IMR-90 (cell line): Measurements from ENCODE around the gene ZDHHC4. TPM values are rescaled to one million over a fixed set of nuclear protein-coding genes. Genes with fewer than 3 reads are reported as not detected.

Source experiments
- ATAC-seq: fragments of 200-7000 bp; cut with Tn5 transposase; 2 replicates; pipeline ENCODE4 v1.9.1; 2020; ENCODE audit warnings: low read depth, mild to moderate bottlenecking, moderate library complexity
- BruUV-seq: library from RNA; stranded (reverse); fragments of 400-500 nt; replicated peaks from 2 replicates; lab custom pipeline; 2021; lab: Mats Ljungman, UMichigan
- CTCF ChIA-PET: fragments of 300-600 bp; formaldehyde crosslinking; extraction: SDS; loops from one replicate; lab custom pipeline; 2021; ENCODE audit warnings: antibody characterized with exemption; lab: Yijun Ruan, JAX
- POLR2A ChIA-PET: fragments of 300-600 bp; sonication (Branson Sonifier 250); formaldehyde crosslinking; loops from one replicate; lab custom pipeline; 2022; ENCODE audit warnings: antibody characterized with exemption; ENCODE audit not compliant: unreplicated experiment; lab: Charles Lee
- DNase-seq: peaks from one replicate; pipeline ENCODE4 v3.0.0; 2013
- H2AFZ ChIP-seq: replicated peaks from 2 replicates; pipeline ENCODE3; 2013; ENCODE audit warnings: low read length, mild to moderate bottlenecking; ENCODE audit not compliant: poor library complexity
- H2AK5ac ChIP-seq: 2 replicates; pipeline ENCODE4 v1.6.1; 2013; ENCODE audit warnings: low read depth, low read length, inconsistent platforms
- H2AK9ac ChIP-seq: replicated peaks from 2 replicates; pipeline ENCODE3; 2013; ENCODE audit warnings: mild to moderate bottlenecking, low read depth, low read length, moderate library complexity; ENCODE audit not compliant: poor library complexity
- H2BK120ac ChIP-seq: 2 replicates; pipeline ENCODE4 v1.6.1; 2013; ENCODE audit warnings: low read depth, low read length, inconsistent platforms
- H2BK15ac ChIP-seq: 3 replicates; pipeline ENCODE4 v1.6.1; 2013; ENCODE audit warnings: low read depth, low read length, inconsistent platforms
- H2BK20ac ChIP-seq: 2 replicates; pipeline ENCODE4 v1.6.1; 2013; ENCODE audit warnings: low read depth, mild to moderate bottlenecking, inconsistent platforms, low read length, moderate library complexity
- H2BK5ac ChIP-seq: 2 replicates; pipeline ENCODE4 v1.6.1; 2013; ENCODE audit warnings: mild to moderate bottlenecking, low read depth, low read length, inconsistent platforms; ENCODE audit not compliant: poor library complexity, severe bottlenecking
- H3K14ac ChIP-seq: replicated peaks from 2 replicates; pipeline ENCODE4 v1.6.1; 2013; ENCODE audit warnings: low read depth, low read length, inconsistent platforms
- H3K18ac ChIP-seq: 2 replicates; pipeline ENCODE4 v1.6.1; 2013; ENCODE audit warnings: low read depth, low read length, control low read depth
- H3K23ac ChIP-seq: 2 replicates; pipeline ENCODE4 v1.6.1; 2013; ENCODE audit warnings: low read depth, low read length, inconsistent platforms
- H3K27ac ChIP-seq: 2 replicates; pipeline ENCODE4 v1.5.1; 2013; ENCODE audit warnings: mild to moderate bottlenecking, control low read depth, low read length; ENCODE audit not compliant: insufficient read depth
- H3K27me3 ChIP-seq: 2 replicates; pipeline ENCODE4 v1.6.1; 2013; ENCODE audit warnings: low read length; ENCODE audit not compliant: control insufficient read depth, insufficient read depth
- H3K36me3 ChIP-seq: 2 replicates; pipeline ENCODE4 v1.6.1; 2013; ENCODE audit warnings: low read length, mixed read lengths; ENCODE audit not compliant: control insufficient read depth, insufficient read depth
- H3K4ac ChIP-seq: 2 replicates; pipeline ENCODE4 v1.6.1; 2013; ENCODE audit warnings: low read depth, low read length, inconsistent platforms
- H3K4me1 ChIP-seq: 2 replicates; pipeline ENCODE4 v1.6.1; 2013; ENCODE audit warnings: low read length, mixed read lengths; ENCODE audit not compliant: control insufficient read depth, insufficient read depth
- H3K4me2 ChIP-seq: 2 replicates; pipeline ENCODE4 v1.6.1; 2013; ENCODE audit warnings: low read depth, mild to moderate bottlenecking, control low read depth, low read length, moderate library complexity
- H3K4me3 ChIP-seq: 2 replicates; pipeline ENCODE4 v1.5.1; 2013; ENCODE audit warnings: low read depth, mild to moderate bottlenecking, control low read depth, low read length, moderate library complexity; ENCODE audit not compliant: insufficient read depth
- H3K56ac ChIP-seq: 2 replicates; pipeline ENCODE4 v1.6.1; 2013; ENCODE audit warnings: low read length, inconsistent platforms; ENCODE audit not compliant: insufficient read depth; ENCODE audit errors: extremely low read depth
- H3K79me1 ChIP-seq, 2 experiments: 2 replicates each; pipeline ENCODE4 v1.6.1; 2013; ENCODE audit warnings: low read length in 2 of 2, inconsistent platforms in 1 of 2, low read depth in 1 of 2
- H3K9ac ChIP-seq: 2 replicates; pipeline ENCODE4 v1.6.1; 2013; ENCODE audit warnings: low read depth, low read length, control low read depth
- H3K9me1 ChIP-seq: 2 replicates; pipeline ENCODE4 v1.6.1; 2013; ENCODE audit warnings: low read length, inconsistent platforms; ENCODE audit not compliant: insufficient read depth
- H3K9me3 ChIP-seq: 2 replicates; pipeline ENCODE4 v1.6.1; 2013; ENCODE audit warnings: low read length; ENCODE audit not compliant: control insufficient read depth, insufficient read depth
- H4K20me1 ChIP-seq: 2 replicates; pipeline ENCODE4 v1.6.1; 2013; ENCODE audit warnings: low read length, inconsistent platforms; ENCODE audit not compliant: insufficient read depth
- H4K5ac ChIP-seq: 2 replicates; pipeline ENCODE4 v1.6.1; 2013; ENCODE audit warnings: mild to moderate bottlenecking, low read depth, low read length, control low read depth
- H4K8ac ChIP-seq, 2 experiments: 2 replicates each; pipeline ENCODE4 v1.6.1; 2013; ENCODE audit warnings: low read depth in 2 of 2, low read length in 2 of 2, control low read depth in 1 of 2, inconsistent platforms in 1 of 2
- H4K91ac ChIP-seq: 2 replicates; pipeline ENCODE4 v1.6.1; 2013; ENCODE audit warnings: low read depth, low read length, inconsistent platforms; ENCODE audit not compliant: insufficient read depth
- BHLHE40 ChIP-seq: fragments of 150-350 bp; IDR thresholded peaks from 2 replicates; pipeline ENCODE4 v1.6.1; 2016; ENCODE audit warnings: mild to moderate bottlenecking, low read depth, low read length
- CEBPB ChIP-seq: IDR thresholded peaks from 2 replicates; pipeline ENCODE4 v1.6.1; 2012; ENCODE audit warnings: low read depth, low read length, improper control_type of control experiment
- CHD1 ChIP-seq: IDR thresholded peaks from 2 replicates; pipeline ENCODE4 v1.6.1; 2012; ENCODE audit warnings: low read depth, low read length, improper control_type of control experiment
- FOS ChIP-seq: fragments of 150-350 bp; IDR thresholded peaks from 2 replicates; pipeline ENCODE4 v1.6.1; 2016; ENCODE audit warnings: low read depth, low read length
- MAFK ChIP-seq: IDR thresholded peaks from 2 replicates; pipeline ENCODE4 v1.6.1; 2012; ENCODE audit warnings: low read depth, low read length, improper control_type of control experiment
- MAZ ChIP-seq: IDR thresholded peaks from 2 replicates; pipeline ENCODE4 v1.6.1; 2012; ENCODE audit warnings: low read depth, mild to moderate bottlenecking, low read length, improper control_type of control experiment, moderate library complexity, borderline replicate concordance
- MXI1 ChIP-seq: IDR thresholded peaks from 2 replicates; pipeline ENCODE4 v1.6.1; 2012; ENCODE audit warnings: low read depth, mild to moderate bottlenecking, low read length, moderate library complexity, borderline replicate concordance
- NFE2L2 ChIP-seq: fragments of 150-350 bp; IDR thresholded peaks from 2 replicates; pipeline ENCODE4 v1.6.1; 2016; ENCODE audit warnings: low read depth, mild to moderate bottlenecking, low read length
- POLR2A ChIP-seq: IDR thresholded peaks from 2 replicates; pipeline ENCODE4 v1.6.1; 2012; ENCODE audit warnings: mild to moderate bottlenecking, low read depth, low read length
- RAD21 ChIP-seq: IDR thresholded peaks from 2 replicates; pipeline ENCODE4 v1.6.1; 2012; ENCODE audit warnings: low read length, improper control_type of control experiment
- RCOR1 ChIP-seq: IDR thresholded peaks from 2 replicates; pipeline ENCODE4 v1.6.1; 2012; ENCODE audit warnings: mild to moderate bottlenecking, low read length, improper control_type of control experiment; ENCODE audit not compliant: insufficient replicate concordance
- RFX5 ChIP-seq: IDR thresholded peaks from 2 replicates; pipeline ENCODE4 v1.8.0; 2012; ENCODE audit warnings: low read depth, mild to moderate bottlenecking, low read length, moderate library complexity
- SMC3 ChIP-seq: fragments of 150-350 bp; IDR thresholded peaks from 2 replicates; pipeline ENCODE4 v1.6.1; 2016; ENCODE audit warnings: low read depth, mild to moderate bottlenecking, antibody characterized with exemption, low read length, moderate library complexity
- WGBS, 2 experiments: methylation state at CpG; one replicate each; pipeline versions ENCODE4 v1.1.5 to v1.1.7; 2013; ENCODE audit warnings: missing lambda C conversion rate in 2 of 2; ENCODE audit not compliant: insufficient read length in 1 of 2; ENCODE audit errors: extremely low coverage in 2 of 2; 5-methylcytosine and 5-hydroxymethylcytosine counted together
- dilution Hi-C: fragments of 300-500 bp; cut with HindIII; formaldehyde crosslinking; loops from one replicate; pipeline ENCODE4 v1.14.3; 2018; ENCODE audit warnings: low sequenced_read_pairs; ENCODE audit not compliant: unreplicated experiment
- in situ Hi-C: fragments of 300-500 bp; cut with MboI; formaldehyde crosslinking; loops from 3 replicates; pipeline ENCODE4 v1.14.3; 2019; ENCODE audit warnings: low sequenced_read_pairs, inconsistent platforms, mixed read lengths
- intact Hi-C: fragments of 100-400 bp; cut with micrococcal nuclease; formaldehyde crosslinking; loops from 2 replicates; pipeline ENCODE4 v1.10.0; 2022
- polyA plus RNA-seq, 3 experiments: library from polyadenylated mRNA; depleted of rRNA; stranded (reverse); fragments of >200 nt; gene quantifications; 2 replicates each; pipeline ENCODE4 v1.2.3, GENCODE V29; 2012; ENCODE audit warnings: low replicate concordance in 1 of 3
- total RNA-seq: library from RNA; depleted of rRNA; stranded (reverse); fragments of >200 nt; gene quantifications from 2 replicates; pipeline ENCODE4 v1.2.3, GENCODE V29; 2012
- TF ChIP-seq, protein P1 (sequence below): conservative IDR thresholded peaks from 2 replicates; pipeline ENCODE4 v1.5.1; 2012; ENCODE audit warnings: mild to moderate bottlenecking, low read depth, low read length, improper control_type of control experiment
- TF ChIP-seq, protein P2 (sequence below): fragments of 150-350 bp; IDR thresholded peaks from 2 replicates; pipeline ENCODE4 v1.6.1; 2017; ENCODE audit warnings: mild to moderate bottlenecking, antibody characterized with exemption, low read length, low read depth
- TF ChIP-seq, protein P3 (sequence below): fragments of 150-350 bp; IDR thresholded peaks from 2 replicates; pipeline ENCODE4 v1.6.1; 2016; ENCODE audit warnings: low read depth, mild to moderate bottlenecking, low read length, moderate library complexity, borderline replicate concordance

ZDHHC4 gene
- total and polyA plus RNA-seq, 2 of the 4 experiments (the other 2 are of a cell fraction), result 43.9 to 58.3 TPM

DNA sequence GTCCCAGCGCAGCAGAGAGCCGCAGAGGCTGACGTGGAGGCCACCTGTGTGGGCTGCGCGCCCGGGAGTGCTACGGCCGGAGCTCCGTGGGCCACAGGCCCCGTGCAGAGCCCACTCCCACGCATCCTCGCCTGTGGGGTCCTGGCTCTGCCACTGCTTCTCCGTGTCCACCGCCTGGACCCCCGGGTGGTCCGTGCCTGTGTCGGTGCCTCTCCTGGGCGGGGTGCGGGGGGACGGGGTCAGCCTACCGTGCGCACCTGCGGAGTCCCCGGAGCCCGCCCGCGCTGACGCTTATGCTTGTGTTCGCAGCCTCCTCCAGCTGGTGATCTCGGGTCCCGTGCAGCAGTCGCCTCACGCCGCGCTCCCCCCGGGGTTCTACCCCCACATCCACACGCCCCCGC is 30.4 kb downstream of the ZDHHC4 start:
- Histone ChIP-seq H2AK5ac (no peak overlapping the region), H3K18ac (no peak overlapping the region), H3K56ac (no peak overlapping the region), H2BK5ac (no peak overlapping the region), H3K27me3 (no peaks in the 10 kb centered on the region; the same call in 1 of the 2 replicates), H3K9me1 (no peaks in the 10 kb centered on the region), H4K91ac (no peak overlapping the region), H2AK9ac (no peak overlapping the region), H3K23ac (no peak overlapping the region), H3K4ac (no peak overlapping the region), H3K14ac (no peak overlapping the region), H4K20me1 (0 out of 2 replicates have a peak, but pooled peaks cover under 1% of the 10 kb centered on the region), H3K4me2 (no peak overlapping the region), H3K4me3 (no peak overlapping the region), H2BK120ac (no peak overlapping the region), H3K4me1 (no peaks in the 10 kb centered on the region), H3K9ac (no peak overlapping the region), H2BK20ac (no peak overlapping the region), H2AFZ (no peak overlapping the region), H4K8ac (no peak overlapping the region), H3K27ac (no peak overlapping the region), H4K5ac (no peak overlapping the region), H3K36me3 (peaks cover 22% of the 10 kb centered on the region), H3K79me1 (0 out of 4 replicates have a peak, but pooled peaks cover 0 to 3% of the 10 kb centered on the region in 2 experiments), H3K9me3 (no peaks in the 10 kb centered on the region), H2BK15ac (no peak overlapping the region)
- POLR2A ChIA-PET, result no interaction called here
- in situ Hi-C loops (no loop called here), intact Hi-C loops (no loop called here), dilution Hi-C loops (no loop called here)
- no TSS peak for BruUV-seq
- 92% methylated on average over 25 of the region's 38 CpGs; no CpG with 5 or more reads in 1 of the 2 experiments for WGBS, 2 experiments
- TF ChIP-seq SMC3 (no peak), MAZ (no peak), CEBPB (no peak), MAFK (no peak), RAD21 (no peak), CHD1 (no peak), BHLHE40 (no peak), RFX5 (no peak), RCOR1 (no peak), FOS (no peak), POLR2A (no peak), NFE2L2 (no peak), MXI1 (no peak)
- TF ChIP-seq, protein P1, sequence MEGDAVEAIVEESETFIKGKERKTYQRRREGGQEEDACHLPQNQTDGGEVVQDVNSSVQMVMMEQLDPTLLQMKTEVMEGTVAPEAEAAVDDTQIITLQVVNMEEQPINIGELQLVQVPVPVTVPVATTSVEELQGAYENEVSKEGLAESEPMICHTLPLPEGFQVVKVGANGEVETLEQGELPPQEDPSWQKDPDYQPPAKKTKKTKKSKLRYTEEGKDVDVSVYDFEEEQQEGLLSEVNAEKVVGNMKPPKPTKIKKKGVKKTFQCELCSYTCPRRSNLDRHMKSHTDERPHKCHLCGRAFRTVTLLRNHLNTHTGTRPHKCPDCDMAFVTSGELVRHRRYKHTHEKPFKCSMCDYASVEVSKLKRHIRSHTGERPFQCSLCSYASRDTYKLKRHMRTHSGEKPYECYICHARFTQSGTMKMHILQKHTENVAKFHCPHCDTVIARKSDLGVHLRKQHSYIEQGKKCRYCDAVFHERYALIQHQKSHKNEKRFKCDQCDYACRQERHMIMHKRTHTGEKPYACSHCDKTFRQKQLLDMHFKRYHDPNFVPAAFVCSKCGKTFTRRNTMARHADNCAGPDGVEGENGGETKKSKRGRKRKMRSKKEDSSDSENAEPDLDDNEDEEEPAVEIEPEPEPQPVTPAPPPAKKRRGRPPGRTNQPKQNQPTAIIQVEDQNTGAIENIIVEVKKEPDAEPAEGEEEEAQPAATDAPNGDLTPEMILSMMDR, result no peak
- TF ChIP-seq, protein P2, sequence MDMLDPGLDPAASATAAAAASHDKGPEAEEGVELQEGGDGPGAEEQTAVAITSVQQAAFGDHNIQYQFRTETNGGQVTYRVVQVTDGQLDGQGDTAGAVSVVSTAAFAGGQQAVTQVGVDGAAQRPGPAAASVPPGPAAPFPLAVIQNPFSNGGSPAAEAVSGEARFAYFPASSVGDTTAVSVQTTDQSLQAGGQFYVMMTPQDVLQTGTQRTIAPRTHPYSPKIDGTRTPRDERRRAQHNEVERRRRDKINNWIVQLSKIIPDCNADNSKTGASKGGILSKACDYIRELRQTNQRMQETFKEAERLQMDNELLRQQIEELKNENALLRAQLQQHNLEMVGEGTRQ, result no peak
- TF ChIP-seq, protein P3, sequence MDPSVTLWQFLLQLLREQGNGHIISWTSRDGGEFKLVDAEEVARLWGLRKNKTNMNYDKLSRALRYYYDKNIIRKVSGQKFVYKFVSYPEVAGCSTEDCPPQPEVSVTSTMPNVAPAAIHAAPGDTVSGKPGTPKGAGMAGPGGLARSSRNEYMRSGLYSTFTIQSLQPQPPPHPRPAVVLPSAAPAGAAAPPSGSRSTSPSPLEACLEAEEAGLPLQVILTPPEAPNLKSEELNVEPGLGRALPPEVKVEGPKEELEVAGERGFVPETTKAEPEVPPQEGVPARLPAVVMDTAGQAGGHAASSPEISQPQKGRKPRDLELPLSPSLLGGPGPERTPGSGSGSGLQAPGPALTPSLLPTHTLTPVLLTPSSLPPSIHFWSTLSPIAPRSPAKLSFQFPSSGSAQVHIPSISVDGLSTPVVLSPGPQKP, result no peak
- DNase-seq (no peak), ATAC-seq (no peak)
- CTCF ChIA-PET, result no interaction called here
